ENCODE measurements around the gene RNGTT. TPM values are rescaled to one million over a fixed set of nuclear protein-coding genes. Genes with fewer than 3 reads are reported as not detected.

The RNGTT gene
- total RNA-seq, 1 donor from 2014 or later, result 13.4 TPM

- H3K27me3 Mint-ChIP-seq, result no peaks in the 10 kb centered on the region
- H3K4me1 Mint-ChIP-seq (ENCODE audit: unreplicated experiment), result no peaks in the 10 kb centered on the region
- peaks cover 18% of the 10 kb centered on the region for H3K9me3 Mint-ChIP-seq
- no peak for TF ChIP-seq CTCF (conservative IDR thresholded peaks at IDR 0.05)
- H3K36me3 Mint-ChIP-seq, result peaks cover 24% of the 10 kb centered on the region
- H3K4me3 Mint-ChIP-seq, result no peak overlapping the region
- no peak for DNase-seq (ENCODE audit: extremely low spot score, unreplicated experiment)
- no peak overlapping the region for H3K27ac Mint-ChIP-seq
These were observed 298.3 kb downstream of the RNGTT start for GRCh38 chr6:88665131-88665530.

- no peak overlapping the region for H3K4me3 Mint-ChIP-seq
- TF ChIP-seq CTCF (conservative IDR thresholded peaks at IDR 0.05), result no peak
- H3K36me3 Mint-ChIP-seq, result peaks cover 25% of the 10 kb centered on the region
- DNase-seq (ENCODE audit: extremely low spot score, unreplicated experiment), result no peak
- H3K27me3 Mint-ChIP-seq, result no peaks in the 10 kb centered on the region
- peak overlapping the region; percentile 20 for H3K27ac Mint-ChIP-seq
- H3K9me3 Mint-ChIP-seq, result peaks cover 28% of the 10 kb centered on the region
- no peaks in the 10 kb centered on the region for H3K4me1 Mint-ChIP-seq (ENCODE audit: unreplicated experiment)
These were observed 299.6 kb downstream of the RNGTT start for GRCh38 chr6:88663801-88664200.

- no peak for TF ChIP-seq CTCF (conservative IDR thresholded peaks at IDR 0.05)
- DNase-seq (ENCODE audit: extremely low spot score, unreplicated experiment), result no peak
- peaks cover 28% of the 10 kb centered on the region for H3K9me3 Mint-ChIP-seq
- H3K36me3 Mint-ChIP-seq, result peaks cover 25% of the 10 kb centered on the region
- H3K27ac Mint-ChIP-seq, result no peak overlapping the region
- no peaks in the 10 kb centered on the region for H3K4me1 Mint-ChIP-seq (ENCODE audit: unreplicated experiment)
- no peak overlapping the region for H3K4me3 Mint-ChIP-seq
- H3K27me3 Mint-ChIP-seq, result no peaks in the 10 kb centered on the region
These were observed 300.7 kb downstream of the RNGTT start for GRCh38 chr6:88662653-88663174.

DNA sequence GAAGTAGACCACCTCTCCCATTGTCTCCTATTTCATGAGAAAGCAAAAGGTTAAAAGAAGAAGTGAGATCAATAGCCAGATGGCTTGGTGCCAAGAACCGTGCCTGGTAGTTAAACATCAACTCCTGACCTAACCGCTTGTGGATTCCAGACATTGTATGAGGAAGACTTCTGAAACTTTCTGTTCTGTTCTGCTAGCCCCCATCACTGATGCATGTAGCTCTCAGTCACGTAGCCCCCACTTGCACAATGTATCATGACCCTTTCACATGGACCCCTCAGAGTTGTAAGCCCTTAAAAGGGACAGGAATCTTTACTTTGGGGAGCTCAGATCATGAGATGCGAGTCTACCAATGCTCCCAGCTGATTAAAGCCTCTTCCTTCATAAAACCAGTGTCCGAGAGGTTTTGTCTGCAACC is 301.2 kb downstream of the RNGTT start:
- no peak overlapping the region for H3K27ac Mint-ChIP-seq
- no peaks in the 10 kb centered on the region for H3K4me1 Mint-ChIP-seq (ENCODE audit: unreplicated experiment)
- H3K4me3 Mint-ChIP-seq, result no peak overlapping the region
- H3K27me3 Mint-ChIP-seq, result no peaks in the 10 kb centered on the region
- H3K9me3 Mint-ChIP-seq, result peaks cover 28% of the 10 kb centered on the region
- H3K36me3 Mint-ChIP-seq, result peaks cover 21% of the 10 kb centered on the region
- no peak for DNase-seq (ENCODE audit: extremely low spot score, unreplicated experiment)
- TF ChIP-seq CTCF (conservative IDR thresholded peaks at IDR 0.05), result no peak

GRCh38 chr6:88661136-88661535 is 302.3 kb downstream of the RNGTT start:
- Mint-ChIP-seq H3K27me3 (no peaks in the 10 kb centered on the region), H3K36me3 (peaks cover 21% of the 10 kb centered on the region), H3K9me3 (peaks cover 28% of the 10 kb centered on the region), H3K4me1 (ENCODE audit: unreplicated experiment) (no peaks in the 10 kb centered on the region), H3K4me3 (no peak overlapping the region), H3K27ac (no peak overlapping the region)
- no peak for TF ChIP-seq CTCF (conservative IDR thresholded peaks at IDR 0.05)
- DNase-seq (ENCODE audit: extremely low spot score, unreplicated experiment), result no peak

- Mint-ChIP-seq H3K27me3 (no peaks in the 10 kb centered on the region), H3K27ac (no peak overlapping the region), H3K4me1 (ENCODE audit: unreplicated experiment) (no peaks in the 10 kb centered on the region), H3K36me3 (peaks cover 4% of the 10 kb centered on the region), H3K4me3 (no peak overlapping the region), H3K9me3 (peaks cover 16% of the 10 kb centered on the region)
- TF ChIP-seq CTCF (conservative IDR thresholded peaks at IDR 0.05), result no peak
- DNase-seq (ENCODE audit: extremely low spot score, unreplicated experiment), result no peak
These were observed 307.8 kb downstream of the RNGTT start for GRCh38 chr6:88655586-88655985.

Measured in type B pancreatic cell (in vitro differentiated cells).